Activated naive CD8-positive, alpha-beta T cell treated with anti-CD3 and anti-CD28 coated beads, Interleukin-2, amount 50 U/mL, for 16 hours (primary cell): ENCODE results near the gene RAB1B.
A peak's percentile ranks its signal among the peaks of the same experiment; 100 is the strongest.
"Not testable (repeated sequence)": the region's sequence is repeated elsewhere in the genome, so short reads cannot be mapped to it uniquely, and the experiment has no call there.

Source experiments
- DNase-seq: peaks from one replicate; pipeline ENCODE4 v3.0.0-alpha.2; 2020; ENCODE audit warnings: low read depth, low spot score

RAB1B gene

GRCh38 chr11:66267039-66267378 is 1.4 kb upstream of the RAB1B start:
- DNase-seq, result no peak

GRCh38 chr11:66267379-66268243 is 828 bp upstream of the RAB1B start:
- DNase-seq, result peak; percentile 69

- DNase-seq, result no peak
These were observed 790 bp downstream of the RAB1B start for GRCh38 chr11:66268952-66269905.

GRCh38 chr11:66271816-66272215 is 3.4 kb downstream of the RAB1B start:
- DNase-seq, result no peak

- DNase-seq, result no peak
These were observed 4.2 kb downstream of the RAB1B start for GRCh38 chr11:66272596-66272995.

- no peak for DNase-seq
These were observed 5.8 kb downstream of the RAB1B start for GRCh38 chr11:66274219-66274618.

- DNase-seq, result no peak
These were observed 7.0 kb downstream of the RAB1B start for GRCh38 chr11:66275396-66275795.

GRCh38 chr11:66275984-66276612 is 7.7 kb downstream of the RAB1B start:
- no peak for DNase-seq

- DNase-seq, result not testable (repeated sequence)
These were observed 8.2 kb downstream of the RAB1B start for GRCh38 chr11:66276619-66277018.

GRCh38 chr11:66277064-66277463 is 8.6 kb downstream of the RAB1B start:
- DNase-seq, result not testable (repeated sequence)

GRCh38 chr11:66277471-66278362 is 9.3 kb downstream of the RAB1B start, which contains the start of gene CNIH2:
Gene CNIH2 (plus strand): TSS chr11:66278175. CDS start chr11:66278457, 282 bp downstream.
- DNase-seq, result no peak

GRCh38 chr11:66278363-66279091 is 10.1 kb downstream of the RAB1B start:
- no peak for DNase-seq

- no peak for DNase-seq
These were observed 10.8 kb downstream of the RAB1B start for GRCh38 chr11:66279092-66279734.

- no peak for DNase-seq
These were observed 12.0 kb downstream of the RAB1B start for GRCh38 chr11:66280428-66280827.

GRCh38 chr11:66281001-66281400 is 12.6 kb downstream of the RAB1B start:
- DNase-seq, result no peak

GRCh38 chr11:66281776-66282467 is 13.5 kb downstream of the RAB1B start:
- no peak for DNase-seq

GRCh38 chr11:66282468-66283455 is 14.3 kb downstream of the RAB1B start:
- DNase-seq, result peak; percentile 96
